ENCODE data around the gene NRXN3.
"Not testable (repeated sequence)": the region's sequence is repeated elsewhere in the genome, so short reads cannot be mapped to it uniquely, and the experiment has no call there.

The NRXN3 gene

GRCh38 chr14:78524196-78524595 lies 354.0 kb downstream of the NRXN3 start:
- POLR2A ChIA-PET = no interaction called here
- CTCF ChIA-PET = no interaction called here
- no peak for DNase-seq (ENCODE audit: low read depth, low spot score)

DNA sequence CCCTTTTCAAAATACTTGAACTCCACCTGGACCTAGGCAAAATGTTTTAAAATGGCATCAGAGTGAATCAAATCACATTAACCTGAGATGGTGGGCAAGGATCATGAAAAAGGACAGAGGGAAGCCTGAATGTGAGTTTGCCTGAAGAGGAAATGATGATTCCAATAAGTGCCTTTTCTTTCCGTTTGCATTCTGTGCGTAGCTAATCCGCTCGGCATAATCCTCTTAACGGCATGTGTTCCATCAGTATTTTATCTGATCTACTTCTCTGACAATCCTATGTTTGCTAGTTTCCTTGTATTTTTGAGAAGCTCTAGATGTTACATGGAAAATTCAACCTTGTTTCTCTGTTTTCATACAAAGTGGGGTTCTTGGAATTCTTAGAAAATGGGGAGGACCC lies 354.6 kb downstream of the NRXN3 start:
- ChIA-PET POLR2A (no interaction called here), CTCF (no interaction called here)
- TF ChIP-seq, protein P1, sequence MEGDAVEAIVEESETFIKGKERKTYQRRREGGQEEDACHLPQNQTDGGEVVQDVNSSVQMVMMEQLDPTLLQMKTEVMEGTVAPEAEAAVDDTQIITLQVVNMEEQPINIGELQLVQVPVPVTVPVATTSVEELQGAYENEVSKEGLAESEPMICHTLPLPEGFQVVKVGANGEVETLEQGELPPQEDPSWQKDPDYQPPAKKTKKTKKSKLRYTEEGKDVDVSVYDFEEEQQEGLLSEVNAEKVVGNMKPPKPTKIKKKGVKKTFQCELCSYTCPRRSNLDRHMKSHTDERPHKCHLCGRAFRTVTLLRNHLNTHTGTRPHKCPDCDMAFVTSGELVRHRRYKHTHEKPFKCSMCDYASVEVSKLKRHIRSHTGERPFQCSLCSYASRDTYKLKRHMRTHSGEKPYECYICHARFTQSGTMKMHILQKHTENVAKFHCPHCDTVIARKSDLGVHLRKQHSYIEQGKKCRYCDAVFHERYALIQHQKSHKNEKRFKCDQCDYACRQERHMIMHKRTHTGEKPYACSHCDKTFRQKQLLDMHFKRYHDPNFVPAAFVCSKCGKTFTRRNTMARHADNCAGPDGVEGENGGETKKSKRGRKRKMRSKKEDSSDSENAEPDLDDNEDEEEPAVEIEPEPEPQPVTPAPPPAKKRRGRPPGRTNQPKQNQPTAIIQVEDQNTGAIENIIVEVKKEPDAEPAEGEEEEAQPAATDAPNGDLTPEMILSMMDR (IDR thresholded peaks at IDR 0.05; ENCODE audit: insufficient read depth, low read length, missing control alignments) = no peak
- no peak for DNase-seq (ENCODE audit: low read depth, low spot score)
- no peak overlapping the region for H3K4me3 ChIP-seq (ENCODE audit: low read depth, low read length)

More at GRCh38 chr14:78524196-78524595, 354.0 kb downstream of the NRXN3 start:
- no peak overlapping the region for H3K4me3 ChIP-seq (ENCODE audit: low read depth, low read length)
- TF ChIP-seq, protein P1 (IDR thresholded peaks at IDR 0.05; ENCODE audit: insufficient read depth, low read length, missing control alignments) = no peak

DNA sequence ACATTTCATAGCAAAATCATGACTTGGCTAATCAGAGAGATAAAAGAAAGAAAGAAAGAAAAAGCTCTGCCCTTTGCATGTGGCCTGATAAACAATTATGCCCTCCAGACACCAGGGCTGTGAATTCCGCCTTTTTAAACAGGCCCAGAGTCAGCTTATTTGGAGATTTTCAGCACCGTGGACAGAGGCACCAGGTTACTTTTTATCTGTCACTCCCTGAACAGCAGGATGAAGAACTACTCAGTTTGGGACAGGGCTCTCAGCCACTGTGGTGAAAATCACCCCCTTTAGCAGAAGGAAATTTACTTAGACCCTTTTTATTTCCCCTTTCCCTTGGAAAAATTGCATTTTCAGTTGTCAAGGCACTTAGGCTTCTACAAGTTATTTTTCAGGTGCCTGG lies 359.9 kb downstream of the NRXN3 start:
- ChIA-PET POLR2A (no interaction called here), CTCF (no interaction called here)
- H3K4me3 ChIP-seq (ENCODE audit: low read depth, low read length) = no peak overlapping the region
- no peak for DNase-seq (ENCODE audit: low read depth, low spot score)
- TF ChIP-seq, protein P1 (IDR thresholded peaks at IDR 0.05; ENCODE audit: insufficient read depth, low read length, missing control alignments) = no peak

- TF ChIP-seq, protein P1 (IDR thresholded peaks at IDR 0.05; ENCODE audit: insufficient read depth, low read length, missing control alignments) = no peak
- no peak for DNase-seq (ENCODE audit: low read depth, low spot score)
- ChIA-PET CTCF (no interaction called here), POLR2A (no interaction called here)
- no peak overlapping the region for H3K4me3 ChIP-seq (ENCODE audit: low read depth, low read length)
These were observed 364.0 kb downstream of the NRXN3 start for GRCh38 chr14:78534141-78534540.

DNA sequence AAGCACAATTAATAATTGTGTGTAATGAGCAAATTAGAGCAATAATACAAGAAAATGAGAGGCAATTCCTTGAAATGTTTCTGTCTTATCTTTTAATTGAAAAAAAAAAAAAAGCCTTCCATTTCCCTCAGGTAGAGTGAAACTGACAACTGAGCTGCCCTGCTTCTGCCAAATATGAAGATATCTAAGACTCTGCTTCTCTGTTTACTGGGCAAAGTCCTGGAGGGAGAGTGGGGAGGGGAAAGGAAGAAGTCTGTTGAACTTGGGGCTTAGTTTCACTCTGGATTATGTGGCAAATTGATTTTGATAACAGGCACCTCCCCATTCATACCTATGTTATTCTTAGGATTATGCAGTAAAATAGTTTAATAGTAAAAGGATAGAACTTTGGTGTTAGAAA lies 364.9 kb downstream of the NRXN3 start:
- DNase-seq (ENCODE audit: low read depth, low spot score) = no peak
- H3K4me3 ChIP-seq (ENCODE audit: low read depth, low read length) = no peak overlapping the region
- ChIA-PET POLR2A (no interaction called here), CTCF (no interaction called here)
- TF ChIP-seq, protein P1 (IDR thresholded peaks at IDR 0.05; ENCODE audit: insufficient read depth, low read length, missing control alignments) = no peak

DNA sequence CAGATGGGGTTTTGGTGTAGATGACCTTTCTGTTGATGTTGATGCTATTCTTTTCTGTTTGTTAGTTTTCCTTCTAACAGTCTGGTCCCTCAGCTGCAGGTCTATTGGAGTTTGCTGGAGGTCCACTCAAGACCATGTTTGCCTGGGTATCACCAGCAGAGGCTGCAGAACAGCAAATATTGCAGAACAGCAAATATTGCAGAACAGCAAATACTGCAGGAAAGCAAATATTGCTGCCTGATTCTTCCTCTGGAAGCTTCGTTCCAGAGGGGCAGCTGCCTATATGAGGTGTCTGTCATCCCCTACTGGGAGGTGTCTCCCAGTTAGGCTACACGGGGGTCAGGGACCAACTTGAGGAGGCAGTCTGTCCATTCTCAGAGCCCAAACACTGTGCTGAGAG lies 371.6 kb downstream of the NRXN3 start:
- CTCF ChIA-PET; DNase-seq (ENCODE audit: low read depth, low spot score); H3K4me3 ChIP-seq (ENCODE audit: low read depth, low read length); POLR2A ChIA-PET: not testable (repeated sequence)

DNA sequence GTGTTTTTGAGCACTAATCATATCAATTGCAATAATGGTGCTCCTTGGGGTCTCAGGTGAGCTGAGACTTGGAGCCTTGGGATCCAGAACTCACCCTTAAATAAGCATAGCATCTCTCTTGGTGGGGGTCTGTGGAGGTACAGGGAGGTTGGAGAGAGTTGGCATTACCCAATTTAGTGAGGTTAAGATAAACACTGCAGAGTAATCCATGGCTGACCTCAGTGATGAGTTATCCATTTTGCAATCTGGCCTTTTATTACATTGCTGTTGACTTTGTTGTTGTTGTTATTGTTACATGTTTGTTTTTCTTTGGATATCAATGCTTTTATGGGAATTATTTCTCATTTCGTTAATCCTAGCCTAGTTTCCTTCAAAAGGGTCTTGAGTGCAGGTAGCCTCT lies 373.3 kb downstream of the NRXN3 start:
- POLR2A ChIA-PET = no interaction called here
- no peak overlapping the region for H3K4me3 ChIP-seq (ENCODE audit: low read depth, low read length)
- TF ChIP-seq, protein P1 (IDR thresholded peaks at IDR 0.05; ENCODE audit: insufficient read depth, low read length, missing control alignments) = no peak
- DNase-seq (ENCODE audit: low read depth, low spot score) = no peak
- CTCF ChIA-PET = no interaction called here
